HepG2 (cell line): ENCODE data around the gene TEDC2. TPM values are rescaled to one million over a fixed set of nuclear protein-coding genes. Genes with fewer than 3 reads are reported as not detected.

ENCODE experiments used
- AGO2 ChIP-seq: fragments of 200-400 bp; formaldehyde crosslinking; optimal IDR thresholded peaks from 2 replicates; pipeline ENCODE3; 2017; ENCODE audit warnings: mild to moderate bottlenecking, low read depth, low read length, moderate library complexity
- ATF7 ChIP-seq, 2 experiments: fragments of 450-650 bp in 1 of 2; sonication (generic) in 1 of 2; formaldehyde crosslinking in 1 of 2; IDR thresholded peaks; 2 replicates each; pipeline versions ENCODE4 v1.4.0 to v1.6.1; 2016 to 2020; ENCODE audit warnings: antibody characterized with exemption in 1 of 2, mild to moderate bottlenecking in 1 of 2, missing genetic modification reagents in 1 of 2
- CC2D1A ChIP-seq: sonication (generic); formaldehyde crosslinking; IDR thresholded peaks from 2 replicates; pipeline ENCODE4 v1.8.1; 2023; ENCODE audit warnings: mild to moderate bottlenecking, missing genetic modification reagents
- ETV5 ChIP-seq: IDR thresholded peaks from 2 replicates; pipeline ENCODE4 v1.6.1; 2018; ENCODE audit warnings: missing biosample characterization, missing genetic modification reagents, inconsistent platforms, borderline replicate concordance
- GATAD2A ChIP-seq: IDR thresholded peaks from 2 replicates; pipeline ENCODE4 v1.6.1; 2016
- HOXD1 ChIP-seq: sonication (generic); formaldehyde crosslinking; IDR thresholded peaks from 2 replicates; pipeline ENCODE4 v1.5.0; 2020; ENCODE audit warnings: missing genetic modification reagents
- IRF2 ChIP-seq: IDR thresholded peaks from 2 replicates; pipeline ENCODE4 v1.6.1; 2018; ENCODE audit warnings: missing genetic modification reagents, missing compliant biosample characterization
- ISX ChIP-seq: sonication (generic); formaldehyde crosslinking; conservative IDR thresholded peaks from 2 replicates; pipeline ENCODE4 v1.5.0; 2020; ENCODE audit warnings: missing genetic modification reagents
- MTF1 ChIP-seq: sonication (generic); formaldehyde crosslinking; IDR thresholded peaks from 2 replicates; pipeline ENCODE4 v1.5.0; 2020; ENCODE audit warnings: missing genetic modification reagents
- PHF8 ChIP-seq: sonication (generic); formaldehyde crosslinking; IDR thresholded peaks from 2 replicates; pipeline ENCODE4 v1.5.0; 2020; ENCODE audit warnings: missing genetic modification reagents
- PLSCR1 ChIP-seq: sonication (generic); formaldehyde crosslinking; IDR thresholded peaks from 2 replicates; pipeline ENCODE4 v1.5.0; 2020; ENCODE audit warnings: missing genetic modification reagents, mild to moderate bottlenecking, borderline replicate concordance
- RFX5 ChIP-seq: IDR thresholded peaks from 2 replicates; pipeline ENCODE4 v1.6.1; 2011; ENCODE audit warnings: low read depth, low read length, improper control_type of control experiment
- SAFB2 ChIP-seq: sonication (generic); formaldehyde crosslinking; IDR thresholded peaks from 2 replicates; pipeline ENCODE4 v1.5.1; 2020; ENCODE audit warnings: missing genetic modification reagents, low read depth, mild to moderate bottlenecking, borderline replicate concordance
- SOX5 ChIP-seq: IDR thresholded peaks from 2 replicates; pipeline ENCODE4 v1.6.1; 2016; ENCODE audit warnings: borderline replicate concordance
- SP1 ChIP-seq, 2 experiments: fragments of 450-650 bp in 1 of 2; sonication (generic) in 1 of 2; formaldehyde crosslinking in 1 of 2; IDR thresholded peaks; 2 replicates each; pipeline versions ENCODE4 v1.4.0 to v1.6.1; 2016 to 2020; ENCODE audit warnings: missing genetic modification reagents in 1 of 2
- SRSF4 ChIP-seq: fragments of 200-400 bp; formaldehyde crosslinking; IDR thresholded peaks from one replicate; pipeline ENCODE4 v1.6.1; 2018; ENCODE audit warnings: mild to moderate bottlenecking, low read depth, low read length, moderate library complexity; ENCODE audit not compliant: poor library complexity, severe bottlenecking
- XRCC5 ChIP-seq: fragments of 200-400 bp; formaldehyde crosslinking; optimal IDR thresholded peaks from 2 replicates; pipeline ENCODE3; 2017; ENCODE audit warnings: mild to moderate bottlenecking, low read length
- ZBTB10 ChIP-seq: sonication (generic); formaldehyde crosslinking; IDR thresholded peaks from 2 replicates; pipeline ENCODE4 v1.4.0; 2020; ENCODE audit warnings: missing genetic modification reagents, borderline replicate concordance
- ZBTB38 ChIP-seq: sonication (generic); formaldehyde crosslinking; IDR thresholded peaks from 2 replicates; pipeline ENCODE4 v1.5.1; 2020; ENCODE audit warnings: mild to moderate bottlenecking, missing genetic modification reagents
- ZNF674 ChIP-seq: sonication (generic); formaldehyde crosslinking; IDR thresholded peaks from 2 replicates; pipeline ENCODE4 v1.5.0; 2020; ENCODE audit warnings: low read depth, mild to moderate bottlenecking, missing genetic modification reagents
- ZNF709 ChIP-seq: sonication (generic); formaldehyde crosslinking; IDR thresholded peaks from 2 replicates; pipeline ENCODE4 v1.5.0; 2020; ENCODE audit warnings: mild to moderate bottlenecking, missing genetic modification reagents
- ZNF75D ChIP-seq: sonication (generic); formaldehyde crosslinking; IDR thresholded peaks from 2 replicates; pipeline ENCODE4 v1.8.1; 2023; ENCODE audit warnings: missing genetic modification reagents, mild to moderate bottlenecking, borderline replicate concordance
- ZSCAN25 ChIP-seq: sonication (generic); formaldehyde crosslinking; IDR thresholded peaks from 2 replicates; pipeline ENCODE4 v1.8.0; 2022; ENCODE audit warnings: mild to moderate bottlenecking, missing genetic modification reagents
- polyA plus RNA-seq, 8 experiments: library from polyadenylated mRNA; depleted of rRNA in 3 of 8; stranded (reverse) in 7 of 8; unstranded in 1 of 8; fragments of >200 nt; fragmentation: Illumina TruSeq in 4 of 8; extraction: Trizol in 4 of 8; gene quantifications; 2 replicates each; pipeline versions ENCODE4 v1.2.1 to v1.2.3, GENCODE V29; 2011 to 2016; ENCODE audit warnings: low read depth in 4 of 8, missing spikeins in 1 of 8, mixed read lengths in 1 of 8; ENCODE audit not compliant: insufficient read depth in 1 of 8
- total RNA-seq, 5 experiments: library from RNA; depleted of rRNA; stranded (reverse); fragments of >200 nt; fragmentation: Illumina TruSeq; extraction: Trizol; gene quantifications; 2 replicates each; pipeline ENCODE4 v1.2.3, GENCODE V29; 2016; ENCODE audit warnings: low read depth in 1 of 5
- TF ChIP-seq, protein P1 (sequence below): sonication (generic); formaldehyde crosslinking; IDR thresholded peaks from 2 replicates; pipeline ENCODE4 v1.5.0; 2020; ENCODE audit warnings: mild to moderate bottlenecking, missing genetic modification reagents
- TF ChIP-seq, protein P2 (sequence below): sonication (generic); formaldehyde crosslinking; IDR thresholded peaks from 2 replicates; pipeline ENCODE4 v1.4.0; 2020; ENCODE audit warnings: missing genetic modification reagents

The TEDC2 gene
- total and polyA plus RNA-seq, 2 of the 13 experiments (the other 11 are each of a cell fraction or from before 2014, with no cell fraction given) = 6.2 to 24.4 TPM

DNA sequence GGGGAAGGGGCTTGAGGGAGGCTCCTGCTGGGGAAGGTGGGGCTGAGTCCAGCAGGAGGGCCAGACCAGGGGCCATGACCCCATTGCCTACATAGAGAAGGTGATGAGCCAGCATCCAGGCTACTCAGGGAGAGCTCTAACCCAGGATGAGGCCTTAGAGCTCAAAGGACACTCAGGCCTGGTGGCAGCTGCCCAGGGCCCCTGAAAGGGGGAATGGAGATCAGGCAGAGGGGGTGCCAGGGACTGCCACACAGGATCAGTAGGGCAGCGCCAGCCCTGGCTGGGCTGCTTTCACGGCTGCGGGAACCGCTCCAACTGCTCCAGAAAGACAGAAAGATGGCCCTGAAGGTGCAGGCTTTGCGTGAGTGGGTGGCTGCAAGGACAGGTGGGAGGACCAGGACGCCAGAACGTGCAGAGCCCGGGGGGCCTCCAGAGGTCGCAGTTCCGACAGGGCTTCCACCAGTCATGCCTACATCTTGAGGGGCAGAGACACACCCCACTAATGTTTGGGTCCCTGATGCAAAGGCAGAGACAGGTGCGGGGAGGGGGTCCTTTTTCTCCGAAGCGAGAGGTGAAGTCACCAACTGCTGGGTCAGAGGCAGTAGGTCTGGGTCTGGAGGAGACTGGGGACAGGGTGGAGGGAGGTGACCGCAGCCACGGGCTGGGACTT lies 53.0 kb downstream of the TEDC2 start (continued):
- no peak for TF ChIP-seq SRSF4
- TF ChIP-seq SAFB2 = no peak
- TF ChIP-seq PHF8 (CRISPR knock-in tag) = 0 out of 2 replicates have a peak, but pooled peaks have one; percentile 12
- no peak for TF ChIP-seq RFX5
- TF ChIP-seq ISX (CRISPR knock-in tag) = no peak
- no peak for TF ChIP-seq IRF2 (CRISPR knock-in tag)
- no peak for TF ChIP-seq HOXD1 (CRISPR knock-in tag)
- TF ChIP-seq ZBTB10 (CRISPR knock-in tag) = peak; percentile 48; the same call in 1 of the 2 replicates
- peak; percentile 38 for TF ChIP-seq AGO2
- TF ChIP-seq CC2D1A (CRISPR knock-in tag) = no peak
- peak; percentile 14; the same call in 1 of the 2 replicates for TF ChIP-seq ZBTB38 (CRISPR knock-in tag)
- no peak; the same call in 1 of the 2 replicates for TF ChIP-seq GATAD2A (CRISPR knock-in tag)
- TF ChIP-seq PLSCR1 (CRISPR knock-in tag) = no peak
- no peak for TF ChIP-seq SP1 (IDR thresholded peaks at IDR 0.05)
- no peak for TF ChIP-seq SP1 (CRISPR knock-in tag; IDR thresholded peaks at IDR 0.05)
- TF ChIP-seq, protein P1, sequence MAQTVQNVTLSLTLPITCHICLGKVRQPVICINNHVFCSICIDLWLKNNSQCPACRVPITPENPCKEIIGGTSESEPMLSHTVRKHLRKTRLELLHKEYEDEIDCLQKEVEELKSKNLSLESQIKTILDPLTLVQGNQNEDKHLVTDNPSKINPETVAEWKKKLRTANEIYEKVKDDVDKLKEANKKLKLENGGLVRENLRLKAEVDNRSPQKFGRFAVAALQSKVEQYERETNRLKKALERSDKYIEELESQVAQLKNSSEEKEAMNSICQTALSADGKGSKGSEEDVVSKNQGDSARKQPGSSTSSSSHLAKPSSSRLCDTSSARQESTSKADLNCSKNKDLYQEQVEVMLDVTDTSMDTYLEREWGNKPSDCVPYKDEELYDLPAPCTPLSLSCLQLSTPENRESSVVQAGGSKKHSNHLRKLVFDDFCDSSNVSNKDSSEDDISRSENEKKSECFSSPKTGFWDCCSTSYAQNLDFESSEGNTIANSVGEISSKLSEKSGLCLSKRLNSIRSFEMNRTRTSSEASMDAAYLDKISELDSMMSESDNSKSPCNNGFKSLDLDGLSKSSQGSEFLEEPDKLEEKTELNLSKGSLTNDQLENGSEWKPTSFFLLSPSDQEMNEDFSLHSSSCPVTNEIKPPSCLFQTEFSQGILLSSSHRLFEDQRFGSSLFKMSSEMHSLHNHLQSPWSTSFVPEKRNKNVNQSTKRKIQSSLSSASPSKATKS (CRISPR knock-in tag) = no peak
- no peak; the same call in 1 of the 2 replicates for TF ChIP-seq ETV5
- TF ChIP-seq SOX5 = 0 out of 2 replicates have a peak, but pooled peaks have one; percentile 5
- TF ChIP-seq MTF1 (CRISPR knock-in tag) = no peak
- TF ChIP-seq ZNF75D (CRISPR knock-in tag) = no peak
- TF ChIP-seq ZSCAN25 (CRISPR knock-in tag) = no peak
- TF ChIP-seq ATF7 (IDR thresholded peaks at IDR 0.05) = no peak
- TF ChIP-seq ATF7 (CRISPR knock-in tag; IDR thresholded peaks at IDR 0.05) = 0 out of 2 replicates have a peak, but pooled peaks have one; percentile 50
- peak; percentile 27 for TF ChIP-seq XRCC5
- TF ChIP-seq ZNF709 (CRISPR knock-in tag) = no peak
- TF ChIP-seq, protein P2, sequence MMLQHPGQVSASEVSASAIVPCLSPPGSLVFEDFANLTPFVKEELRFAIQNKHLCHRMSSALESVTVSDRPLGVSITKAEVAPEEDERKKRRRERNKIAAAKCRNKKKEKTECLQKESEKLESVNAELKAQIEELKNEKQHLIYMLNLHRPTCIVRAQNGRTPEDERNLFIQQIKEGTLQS = no peak
- TF ChIP-seq ZNF674 (CRISPR knock-in tag) = peak; percentile 74; the same call in 1 of the 2 replicates
